Neural progenitor cell (in vitro differentiated cells): ENCODE data around the gene CXCL5. TPM values are rescaled to one million over a fixed set of nuclear protein-coding genes. Genes with fewer than 3 reads are reported as not detected.

Experiments
- DNase-seq: peaks from one replicate; pipeline ENCODE4 v3.0.0-alpha.2; 2016; ENCODE audit warnings: low spot score
- H2AFZ ChIP-seq: fragments of 200-600 bp; sonication (generic); replicated peaks from 2 replicates; pipeline ENCODE4 v1.6.1; 2016; ENCODE audit warnings: antibody characterized with exemption
- H3F3A ChIP-seq: fragments of 200-600 bp; sonication (generic); 2 replicates; pipeline ENCODE4 v1.6.1; 2016; ENCODE audit warnings: antibody characterized with exemption, low read depth
- H3K27ac ChIP-seq: fragments of 200-600 bp; sonication (generic); 2 replicates; pipeline ENCODE4 v1.5.1; 2016; ENCODE audit warnings: mild to moderate bottlenecking
- H3K27me3 ChIP-seq: fragments of 200-600 bp; sonication (generic); 2 replicates; pipeline ENCODE4 v1.6.1; 2016; ENCODE audit warnings: mild to moderate bottlenecking, moderate library complexity
- H3K36me3 ChIP-seq: fragments of 200-600 bp; sonication (generic); 2 replicates; pipeline ENCODE4 v1.5.1; 2016
- H3K4me1 ChIP-seq: fragments of 200-600 bp; sonication (generic); 2 replicates; pipeline ENCODE4 v1.6.1; 2016; ENCODE audit warnings: mixed run types
- H3K4me2 ChIP-seq: fragments of 200-600 bp; sonication (generic); 2 replicates; pipeline ENCODE4 v1.6.1; 2016
- H3K4me3 ChIP-seq: fragments of 200-600 bp; sonication (generic); 2 replicates; pipeline ENCODE4 v1.5.1; 2016
- H3K79me2 ChIP-seq: fragments of 200-600 bp; sonication (generic); 2 replicates; pipeline ENCODE4 v1.6.1; 2016; ENCODE audit warnings: low read depth
- H3K9ac ChIP-seq: fragments of 200-600 bp; sonication (generic); 2 replicates; pipeline ENCODE4 v1.6.1; 2016
- H3K9me3 ChIP-seq: fragments of 200-600 bp; sonication (generic); 2 replicates; pipeline ENCODE4 v1.5.1; 2016; ENCODE audit warnings: low read depth
- H4K20me1 ChIP-seq: fragments of 200-600 bp; sonication (generic); 2 replicates; pipeline ENCODE4 v1.6.1; 2016; ENCODE audit warnings: low read depth
- H3K27ac Mint-ChIP-seq: 3 replicates; pipeline ENCODE4 v1.8.0; 2021; ENCODE audit warnings: mixed read lengths
- H3K27me3 Mint-ChIP-seq: 2 replicates; pipeline ENCODE4 v1.8.0; 2022; ENCODE audit warnings: low read depth, mild to moderate bottlenecking, inconsistent platforms, moderate library complexity, mixed read lengths; ENCODE audit not compliant: insufficient read depth
- H3K36me3 Mint-ChIP-seq: 3 replicates; pipeline ENCODE4 v1.8.0; 2021; ENCODE audit warnings: mixed read lengths
- H3K4me1 Mint-ChIP-seq: 3 replicates; pipeline ENCODE4 v1.8.0; 2021; ENCODE audit warnings: mixed read lengths
- H3K4me3 Mint-ChIP-seq: 3 replicates; pipeline ENCODE4 v1.8.0; 2021; ENCODE audit warnings: mild to moderate bottlenecking, moderate library complexity, mixed read lengths
- H3K9me3 Mint-ChIP-seq: 3 replicates; pipeline ENCODE4 v1.8.0; 2020; ENCODE audit warnings: mixed read lengths
- EZH2 ChIP-seq: fragments of 200-600 bp; sonication (generic); IDR thresholded peaks from 2 replicates; pipeline ENCODE4 v1.6.1; 2017; ENCODE audit warnings: antibody characterized with exemption, mild to moderate bottlenecking, moderate library complexity
- EZH2phosphoT487 ChIP-seq: fragments of 200-600 bp; sonication (generic); IDR thresholded peaks from 2 replicates; pipeline ENCODE4 v1.6.1; 2017; ENCODE audit warnings: antibody characterized with exemption
- total RNA-seq: library from RNA; depleted of rRNA; stranded (reverse); fragments of >200 nt; gene quantifications from 2 replicates; pipeline ENCODE4 v1.2.3, GENCODE V29; 2015; ENCODE audit warnings: low replicate concordance
- TF ChIP-seq, protein P1 (sequence below): fragments of 200-600 bp; sonication (generic); IDR thresholded peaks from 2 replicates; pipeline ENCODE4 v1.5.1; 2017; ENCODE audit warnings: antibody characterized with exemption, mild to moderate bottlenecking

Gene CXCL5
- total RNA-seq, 1 donor from 2014 or later, result 0.15 TPM

DNA sequence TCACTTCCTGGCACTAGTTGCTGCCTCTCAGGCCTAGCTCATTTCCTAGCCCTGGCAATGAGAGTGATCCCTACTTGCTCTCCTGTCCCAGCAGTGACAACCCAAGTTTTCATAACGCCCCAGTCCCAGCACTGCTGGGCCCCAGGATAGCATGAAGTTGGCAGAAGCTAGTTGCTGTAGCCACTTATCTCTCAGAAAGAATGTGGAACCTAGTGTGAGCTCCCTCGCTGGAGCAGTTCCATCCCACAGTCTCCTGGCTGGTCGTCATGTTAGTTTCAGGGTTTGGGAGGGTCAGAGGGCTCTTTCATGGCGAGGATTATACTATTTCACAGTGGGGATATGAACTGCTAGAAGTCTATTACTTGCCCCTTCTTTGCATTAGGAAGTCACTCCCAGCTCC is 21.8 kb downstream of the CXCL5 start:
- TF ChIP-seq EZH2phosphoT487 (no peak), EZH2 (no peak)
- TF ChIP-seq, protein P1, sequence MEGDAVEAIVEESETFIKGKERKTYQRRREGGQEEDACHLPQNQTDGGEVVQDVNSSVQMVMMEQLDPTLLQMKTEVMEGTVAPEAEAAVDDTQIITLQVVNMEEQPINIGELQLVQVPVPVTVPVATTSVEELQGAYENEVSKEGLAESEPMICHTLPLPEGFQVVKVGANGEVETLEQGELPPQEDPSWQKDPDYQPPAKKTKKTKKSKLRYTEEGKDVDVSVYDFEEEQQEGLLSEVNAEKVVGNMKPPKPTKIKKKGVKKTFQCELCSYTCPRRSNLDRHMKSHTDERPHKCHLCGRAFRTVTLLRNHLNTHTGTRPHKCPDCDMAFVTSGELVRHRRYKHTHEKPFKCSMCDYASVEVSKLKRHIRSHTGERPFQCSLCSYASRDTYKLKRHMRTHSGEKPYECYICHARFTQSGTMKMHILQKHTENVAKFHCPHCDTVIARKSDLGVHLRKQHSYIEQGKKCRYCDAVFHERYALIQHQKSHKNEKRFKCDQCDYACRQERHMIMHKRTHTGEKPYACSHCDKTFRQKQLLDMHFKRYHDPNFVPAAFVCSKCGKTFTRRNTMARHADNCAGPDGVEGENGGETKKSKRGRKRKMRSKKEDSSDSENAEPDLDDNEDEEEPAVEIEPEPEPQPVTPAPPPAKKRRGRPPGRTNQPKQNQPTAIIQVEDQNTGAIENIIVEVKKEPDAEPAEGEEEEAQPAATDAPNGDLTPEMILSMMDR, result no peak
- Histone ChIP-seq H2AFZ (no peak overlapping the region), H3F3A (no peaks in the 10 kb centered on the region), H3K9me3 (no peaks in the 10 kb centered on the region), H3K36me3 (no peaks in the 10 kb centered on the region), H3K4me2 (no peak overlapping the region), H3K27ac (no peak overlapping the region), H3K9ac (no peak overlapping the region), H4K20me1 (no peaks in the 10 kb centered on the region), H3K4me3 (no peak overlapping the region), H3K27me3 (peaks cover 8% of the 10 kb centered on the region), H3K79me2 (no peaks in the 10 kb centered on the region), H3K4me1 (no peaks in the 10 kb centered on the region)
- Mint-ChIP-seq H3K9me3 (no peaks in the 10 kb centered on the region), H3K4me3 (no peak overlapping the region), H3K36me3 (peaks cover 1% of the 10 kb centered on the region), H3K27ac (no peak overlapping the region), H3K4me1 (peaks cover 3% of the 10 kb centered on the region), H3K27me3 (no peaks in the 10 kb centered on the region)
- DNase-seq, result no peak

DNA sequence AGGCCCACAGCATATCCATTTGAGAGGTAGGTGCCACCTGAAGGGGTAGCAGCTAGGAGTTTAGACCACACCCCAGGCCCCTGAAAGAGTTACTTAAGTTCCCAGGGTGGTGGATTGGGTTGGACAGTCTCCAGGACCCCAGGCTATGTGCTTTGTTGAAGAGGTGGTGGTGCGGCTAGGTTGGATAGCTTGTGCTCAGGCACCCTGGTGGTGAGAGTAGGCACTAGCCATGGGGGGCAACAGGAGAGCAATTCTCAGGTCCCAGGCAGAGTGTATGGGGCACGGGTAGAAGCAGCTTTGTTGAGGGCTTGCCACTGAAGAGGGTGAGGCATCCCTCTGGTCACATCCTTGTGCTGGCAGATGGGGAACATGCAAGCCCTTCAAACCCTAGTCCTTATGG is 22.3 kb downstream of the CXCL5 start:
- Histone ChIP-seq H2AFZ (no peak overlapping the region), H3K27ac (no peak overlapping the region), H3K79me2 (no peaks in the 10 kb centered on the region), H3K27me3 (peaks cover 4% of the 10 kb centered on the region), H3K4me3 (no peak overlapping the region), H3F3A (no peaks in the 10 kb centered on the region), H3K4me1 (no peaks in the 10 kb centered on the region), H3K9ac (no peak overlapping the region), H3K9me3 (no peaks in the 10 kb centered on the region), H3K36me3 (no peaks in the 10 kb centered on the region), H4K20me1 (no peaks in the 10 kb centered on the region), H3K4me2 (no peak overlapping the region)
- Mint-ChIP-seq H3K4me3 (no peak overlapping the region), H3K9me3 (no peaks in the 10 kb centered on the region), H3K4me1 (peaks cover 3% of the 10 kb centered on the region), H3K27me3 (no peaks in the 10 kb centered on the region), H3K27ac (no peak overlapping the region), H3K36me3 (peaks cover 1% of the 10 kb centered on the region)
- no peak for DNase-seq
- no peak for TF ChIP-seq EZH2phosphoT487
- TF ChIP-seq, protein P1, result no peak
- no peak for TF ChIP-seq EZH2

DNA sequence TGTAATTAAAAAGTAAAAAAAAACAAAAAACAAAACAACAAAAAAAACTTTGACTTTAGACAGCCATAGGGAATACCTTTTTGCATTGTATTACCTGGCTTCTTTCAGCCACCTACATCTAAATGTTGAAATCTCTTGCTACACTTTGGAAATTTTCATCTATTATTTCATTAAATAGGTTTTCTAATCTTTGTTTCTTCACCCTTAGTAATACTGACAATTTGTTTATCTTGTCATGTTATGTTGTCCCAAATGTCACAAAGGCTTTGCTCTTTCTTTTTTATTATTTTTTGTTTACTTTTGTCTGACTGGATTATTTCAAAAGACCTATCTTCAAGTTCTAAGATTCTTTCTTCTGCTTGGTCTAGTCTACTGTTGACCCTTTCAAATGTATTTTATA is 24.1 kb downstream of the CXCL5 start:
- DNase-seq, result no peak
- Mint-ChIP-seq H3K4me3 (no peak overlapping the region), H3K4me1 (no peaks in the 10 kb centered on the region), H3K9me3 (peaks cover 13% of the 10 kb centered on the region), H3K27me3 (no peaks in the 10 kb centered on the region), H3K36me3 (peaks cover 1% of the 10 kb centered on the region), H3K27ac (no peak overlapping the region)
- no peaks in the 10 kb centered on the region for H3F3A ChIP-seq
- H4K20me1 ChIP-seq, result no peaks in the 10 kb centered on the region
- no peak overlapping the region for H2AFZ ChIP-seq
- no peak overlapping the region for H3K27ac ChIP-seq
- no peak overlapping the region for H3K4me2 ChIP-seq
- no peaks in the 10 kb centered on the region for H3K79me2 ChIP-seq
- H3K27me3 ChIP-seq, result no peaks in the 10 kb centered on the region
- H3K9me3 ChIP-seq, result no peaks in the 10 kb centered on the region
- no peaks in the 10 kb centered on the region for H3K4me1 ChIP-seq
- TF ChIP-seq EZH2 (no peak), EZH2phosphoT487 (no peak)
- TF ChIP-seq, protein P1, result no peak
- H3K9ac ChIP-seq, result no peak overlapping the region
- H3K4me3 ChIP-seq, result no peak overlapping the region
- H3K36me3 ChIP-seq, result no peaks in the 10 kb centered on the region
